SU-DHL-6 (cell line): Measurements from ENCODE around the gene ZDHHC15.

Experiments used
- CTCF ChIP-seq: fragments of 200-600 bp; sonication (generic); IDR thresholded peaks from one replicate; pipeline ENCODE4 v1.5.1; 2017; ENCODE audit warnings: antibody characterized with exemption, mild to moderate bottlenecking, low read length, moderate library complexity; ENCODE audit not compliant: insufficient read depth, poor library complexity, severe bottlenecking
- EZH2phosphoT487 ChIP-seq: fragments of 200-600 bp; sonication (generic), shearing (Covaris generic); conservative IDR thresholded peaks from 2 replicates; pipeline ENCODE4 v1.6.1; 2018; ENCODE audit warnings: mild to moderate bottlenecking, antibody characterized with exemption, low read length, moderate library complexity, mixed read lengths

GRCh38 chrX:75361788-75362187 is 161.0 kb downstream of the ZDHHC15 start:
- TF ChIP-seq CTCF (no peak), EZH2phosphoT487 (no peak)
